Measurements from ENCODE around the gene GALNT12. TPM values are rescaled to one million over a fixed set of nuclear protein-coding genes. Genes with fewer than 3 reads are reported as not detected.

GALNT12 gene
- total RNA-seq, 1 donor from 2014 or later = 0.55 TPM

GRCh38 chr9:98836206-98836605 is 28.7 kb downstream of the GALNT12 start:
- Histone ChIP-seq H3K36me3 (no peaks in the 10 kb centered on the region), H3K27ac (replicated peaks) (no peak overlapping the region), H3K27me3 (ENCODE audit: low read depth) (no peaks in the 10 kb centered on the region), H3K4me3 (no peak overlapping the region), H3K4me1 (peaks cover 8% of the 10 kb centered on the region), H3K9me3 (replicated peaks) (no peaks in the 10 kb centered on the region)
- TF ChIP-seq CTCF (IDR thresholded peaks at IDR 0.05; ENCODE audit: borderline replicate concordance) = no peak
- intact Hi-C loops (cut with micrococcal nuclease) = no loop called here
- DNase-seq = no peak

GRCh38 chr9:98837516-98837915 is 30.0 kb downstream of the GALNT12 start:
- Histone ChIP-seq H3K27me3 (ENCODE audit: low read depth) (no peaks in the 10 kb centered on the region), H3K9me3 (replicated peaks) (no peaks in the 10 kb centered on the region), H3K4me1 (peaks cover 8% of the 10 kb centered on the region), H3K4me3 (no peak overlapping the region), H3K36me3 (no peaks in the 10 kb centered on the region), H3K27ac (replicated peaks) (no peak overlapping the region)
- intact Hi-C loops (cut with micrococcal nuclease) = no loop called here
- TF ChIP-seq CTCF (IDR thresholded peaks at IDR 0.05; ENCODE audit: borderline replicate concordance) = no peak
- no peak for DNase-seq

- H3K27ac ChIP-seq (replicated peaks) = no peak overlapping the region
- H3K36me3 ChIP-seq = no peaks in the 10 kb centered on the region
- H3K4me1 ChIP-seq = peaks cover 5% of the 10 kb centered on the region
- no peak overlapping the region for H3K4me3 ChIP-seq
- intact Hi-C loops (cut with micrococcal nuclease) = no loop called here
- no peaks in the 10 kb centered on the region for H3K9me3 ChIP-seq (replicated peaks)
- no peak for DNase-seq
- no peak for TF ChIP-seq CTCF (IDR thresholded peaks at IDR 0.05; ENCODE audit: borderline replicate concordance)
- H3K27me3 ChIP-seq (ENCODE audit: low read depth) = no peaks in the 10 kb centered on the region
Observed at GRCh38 chr9:98838155-98838867, 30.8 kb downstream of the GALNT12 start.

GRCh38 chr9:98838868-98839565 is 31.5 kb downstream of the GALNT12 start:
- Histone ChIP-seq H3K27ac (replicated peaks) (no peak overlapping the region), H3K9me3 (replicated peaks) (no peaks in the 10 kb centered on the region), H3K4me1 (no peaks in the 10 kb centered on the region), H3K27me3 (ENCODE audit: low read depth) (no peaks in the 10 kb centered on the region), H3K36me3 (no peaks in the 10 kb centered on the region), H3K4me3 (no peak overlapping the region)
- intact Hi-C loops (cut with micrococcal nuclease) = no loop called here
- no peak for DNase-seq
- TF ChIP-seq CTCF (IDR thresholded peaks at IDR 0.05; ENCODE audit: borderline replicate concordance) = no peak

- Histone ChIP-seq H3K36me3 (no peaks in the 10 kb centered on the region), H3K27me3 (ENCODE audit: low read depth) (peaks cover 4% of the 10 kb centered on the region), H3K9me3 (replicated peaks) (no peaks in the 10 kb centered on the region), H3K4me1 (no peaks in the 10 kb centered on the region), H3K4me3 (no peak overlapping the region), H3K27ac (replicated peaks) (no peak overlapping the region)
- TF ChIP-seq CTCF (IDR thresholded peaks at IDR 0.05; ENCODE audit: borderline replicate concordance) = no peak
- no peak for DNase-seq
- intact Hi-C loops (cut with micrococcal nuclease) = no loop called here
Observed at GRCh38 chr9:98839724-98840123, 32.3 kb downstream of the GALNT12 start.
